Left kidney (tissue), 2 donors: ENCODE data around the gene NOCT. TPM values are rescaled to one million over a fixed set of nuclear protein-coding genes. Genes with fewer than 3 reads are reported as not detected.
A peak's percentile ranks its signal among the peaks of the same experiment; 100 is the strongest.
"Not testable (repeated sequence)": the region's sequence is repeated elsewhere in the genome, so short reads cannot be mapped to it uniquely, and the experiment has no call there.

Experiments used
- DNase-seq: peaks from one replicate; pipeline ENCODE4 v3.0.0-alpha.2; 2013
- polyA plus RNA-seq: library from polyadenylated mRNA; unstranded; fragments of 120-200 nt; gene quantifications from one replicate; pipeline ENCODE4 v1.2.1, GENCODE V29; 2013; ENCODE audit not compliant: insufficient read length

The NOCT gene
- polyA plus RNA-seq, 1 donor, result 8.8 TPM

DNA sequence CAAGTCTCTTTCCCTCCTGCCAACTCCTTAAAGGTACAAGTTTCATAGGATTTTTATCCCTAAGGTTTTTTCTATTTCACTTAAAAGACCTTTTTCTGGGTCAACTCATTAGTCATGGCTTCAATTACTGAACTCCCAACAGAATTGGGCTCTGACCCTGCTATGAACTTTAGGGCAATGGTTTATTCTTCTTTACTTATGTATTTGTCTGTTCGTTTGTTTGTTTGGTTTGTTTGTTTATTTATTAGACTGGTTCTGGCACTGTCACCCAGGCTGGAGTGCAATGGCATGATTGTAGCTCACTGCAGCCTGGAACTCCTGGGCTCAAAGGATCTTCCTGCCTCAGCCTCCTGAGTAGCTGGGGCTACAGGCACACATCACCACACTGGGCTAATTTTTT, 5.9 kb upstream of the NOCT start:
- no peak for DNase-seq

DNA sequence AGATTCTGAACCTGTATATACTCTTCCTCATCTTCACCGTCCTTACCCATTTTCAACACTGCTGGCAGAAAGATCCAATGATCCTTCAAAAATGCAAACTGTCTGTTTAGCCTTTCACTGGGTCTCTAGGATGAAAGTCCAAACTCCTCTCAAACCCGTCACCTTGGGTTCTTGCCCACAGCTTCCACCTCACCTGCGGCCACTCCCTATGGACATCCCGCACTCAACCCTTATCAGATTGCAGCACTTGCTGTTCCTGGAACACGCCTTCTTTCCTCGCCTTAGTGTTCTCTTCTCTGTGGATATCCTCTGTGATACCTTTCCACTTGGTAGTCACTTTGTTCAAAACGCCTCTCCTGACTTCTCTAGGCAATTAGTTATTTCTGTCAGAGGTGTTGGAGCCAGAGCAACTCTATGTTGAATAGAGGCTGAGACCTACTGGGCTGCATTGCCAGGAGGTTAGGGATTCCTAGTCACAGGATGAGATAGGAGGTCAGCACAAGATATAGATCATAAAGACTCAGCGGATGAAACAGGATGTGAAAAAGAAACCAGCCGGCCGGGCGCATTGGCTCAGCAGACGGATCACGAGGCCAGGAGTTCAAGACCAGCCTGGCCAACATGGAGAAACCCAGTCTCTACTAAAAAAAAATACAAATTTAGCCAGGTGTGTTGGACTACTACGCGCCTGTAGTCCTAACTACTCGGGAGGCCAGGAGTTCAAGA, 4.2 kb upstream of the NOCT start:
- no peak for DNase-seq

DNA sequence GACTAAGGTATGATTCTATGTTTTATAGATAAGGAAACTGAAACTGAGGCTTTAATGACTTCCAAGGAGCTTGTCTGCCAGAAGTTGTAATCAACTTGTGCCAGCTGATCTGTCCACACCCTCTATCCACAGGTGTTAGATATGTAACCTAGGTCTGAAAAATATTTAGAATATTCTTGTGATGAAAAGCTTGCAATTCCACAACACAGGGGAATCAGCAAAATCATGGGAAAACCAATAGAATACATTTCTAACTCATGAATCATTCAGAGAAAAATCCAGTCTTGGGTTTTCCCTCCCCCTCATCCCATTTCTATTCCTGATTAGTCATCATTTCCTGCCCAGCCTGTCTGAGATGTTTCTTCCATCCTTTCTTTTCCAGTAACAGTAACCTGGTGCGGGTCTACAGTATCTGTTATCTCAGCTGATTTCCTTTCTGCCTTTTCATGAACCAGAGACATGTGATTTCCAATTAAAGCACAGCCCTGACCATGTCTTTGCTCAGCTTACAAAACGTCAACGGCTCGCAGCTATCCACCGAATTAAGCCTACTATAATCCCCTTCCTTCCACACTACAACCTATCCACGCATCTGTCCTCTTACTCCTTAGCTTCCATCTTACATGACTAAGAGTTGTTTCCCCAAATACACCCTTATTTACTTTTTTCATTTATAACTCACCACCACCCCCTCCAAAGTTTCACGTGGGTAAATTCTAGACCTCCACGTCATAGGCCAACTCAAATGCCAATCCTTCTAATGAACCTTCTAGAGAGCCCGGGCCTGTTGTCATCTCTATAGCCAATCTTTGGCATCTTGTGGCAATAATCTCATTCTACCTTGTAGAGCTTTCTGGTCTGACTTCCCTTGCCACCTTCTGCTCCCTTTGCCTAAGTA, 961 bp upstream of the NOCT start:
- DNase-seq, result no peak

DNA sequence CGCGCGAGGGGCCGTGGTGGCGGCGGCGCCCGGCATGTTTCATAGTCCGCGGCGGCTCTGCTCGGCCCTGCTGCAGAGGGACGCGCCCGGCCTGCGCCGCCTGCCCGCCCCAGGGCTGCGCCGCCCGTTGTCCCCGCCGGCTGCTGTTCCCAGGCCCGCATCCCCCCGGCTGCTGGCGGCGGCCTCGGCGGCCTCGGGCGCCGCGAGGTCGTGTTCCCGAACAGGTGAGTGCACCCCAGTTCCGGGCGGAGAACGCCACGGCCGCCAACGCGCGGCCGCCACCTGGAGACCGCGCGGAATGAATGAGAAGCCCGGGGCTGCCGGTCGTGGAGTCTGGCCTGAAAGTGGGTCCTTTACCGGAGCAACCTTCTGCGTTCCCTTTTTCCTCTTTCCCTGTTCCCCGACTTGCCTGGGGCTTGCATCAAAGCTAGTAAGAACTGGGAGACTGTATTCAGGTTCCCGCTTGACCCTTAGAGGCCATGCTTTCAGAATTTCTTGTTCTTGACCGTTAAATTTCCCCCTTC, 429 bp downstream of the NOCT start:
- peak; percentile 45 for DNase-seq

DNA sequence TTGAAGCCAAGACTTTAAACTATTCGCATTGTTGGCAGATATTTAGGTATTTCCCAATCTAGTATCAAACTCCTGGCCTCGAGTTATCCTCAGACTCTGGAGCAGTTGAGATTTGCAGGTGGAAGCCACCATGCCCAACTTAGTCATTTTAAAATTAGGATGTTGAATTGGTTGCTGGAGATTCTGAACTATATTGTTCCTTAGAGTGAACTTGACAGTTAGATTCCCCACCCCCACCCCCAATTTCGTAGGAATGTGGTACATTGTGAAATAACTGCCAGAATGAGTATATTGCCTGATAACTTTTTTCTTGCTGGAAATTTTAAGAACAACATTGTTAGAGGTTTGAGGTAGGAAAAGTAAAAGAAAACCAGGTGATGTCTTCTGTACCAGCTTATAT, 2.3 kb downstream of the NOCT start:
- no peak for DNase-seq

DNA sequence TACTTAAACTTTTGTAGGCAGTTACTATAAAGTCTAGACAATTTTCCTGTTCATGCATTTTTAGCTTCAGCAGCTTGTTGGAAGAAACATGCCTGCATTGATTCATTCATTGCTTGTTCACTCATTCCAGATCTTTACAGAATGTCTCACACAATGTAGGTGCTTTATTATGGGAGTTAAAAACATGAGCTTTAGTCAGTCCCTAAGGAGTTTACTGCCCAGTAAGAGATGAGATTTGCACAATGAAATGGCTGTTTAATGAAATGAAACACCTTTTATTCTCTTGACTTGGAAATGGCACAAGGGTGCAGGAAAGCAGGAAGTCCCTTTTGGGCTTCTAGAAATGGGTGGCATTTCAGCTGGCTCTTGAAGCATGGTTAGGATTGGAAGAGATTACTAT, 2.9 kb downstream of the NOCT start:
- no peak for DNase-seq

DNA sequence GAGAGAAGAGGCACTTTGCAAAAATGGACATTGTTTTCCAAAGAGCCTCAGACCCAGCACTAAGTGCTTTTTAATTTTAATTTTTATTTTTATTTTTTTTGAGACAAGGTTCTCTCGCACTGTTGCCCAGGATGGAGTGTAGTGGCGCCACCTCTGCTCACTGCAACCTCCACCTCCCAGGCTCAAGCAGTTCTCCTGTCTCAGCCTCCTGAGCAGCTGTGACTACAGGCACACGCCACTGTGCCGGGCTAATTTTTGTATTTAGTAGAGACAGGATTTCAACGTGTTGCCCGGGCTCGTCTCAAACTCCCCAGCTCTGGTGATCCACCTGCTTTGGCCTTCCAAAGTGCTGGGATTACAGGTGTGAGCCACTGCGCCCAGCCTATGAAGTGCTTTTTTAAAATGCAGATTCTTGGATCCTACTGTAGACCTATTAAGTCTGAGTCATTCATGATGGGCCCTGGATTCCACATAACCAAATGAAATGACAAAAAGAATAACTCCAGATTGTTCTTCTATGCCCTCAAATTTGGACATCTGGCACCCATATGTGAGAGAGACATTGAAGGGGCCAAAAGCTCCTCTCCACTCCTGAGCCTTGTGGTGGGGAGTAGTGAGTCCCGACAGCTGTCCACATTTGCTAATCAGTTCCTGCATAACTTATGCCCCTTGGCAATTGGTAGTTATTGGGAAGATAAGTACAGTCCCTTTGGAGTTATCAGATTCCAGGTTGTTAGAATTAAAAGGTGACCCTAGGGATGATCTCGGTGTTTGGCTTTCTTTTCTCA, 3.6 kb downstream of the NOCT start:
- no peak for DNase-seq

DNA sequence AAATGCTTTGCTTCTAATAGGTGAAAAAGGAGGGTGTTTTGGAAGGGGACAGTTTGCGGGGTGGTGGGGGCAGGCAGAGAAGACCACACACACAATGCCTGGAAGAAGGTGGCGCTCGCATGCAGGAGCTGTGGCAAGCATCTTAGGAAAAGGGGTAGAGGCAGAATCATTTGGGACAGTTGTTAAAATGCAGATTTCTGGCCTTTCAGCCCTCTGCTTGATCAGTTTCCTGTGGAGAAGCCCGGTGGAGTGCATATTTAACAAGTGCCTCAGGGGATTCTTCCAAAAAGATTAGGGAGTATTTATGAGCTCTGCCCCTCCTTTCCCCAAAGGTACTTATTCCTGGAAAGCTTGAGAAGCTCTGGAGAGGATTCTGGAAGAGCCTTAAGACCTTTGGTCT, 4.8 kb downstream of the NOCT start:
- no peak for DNase-seq

DNA sequence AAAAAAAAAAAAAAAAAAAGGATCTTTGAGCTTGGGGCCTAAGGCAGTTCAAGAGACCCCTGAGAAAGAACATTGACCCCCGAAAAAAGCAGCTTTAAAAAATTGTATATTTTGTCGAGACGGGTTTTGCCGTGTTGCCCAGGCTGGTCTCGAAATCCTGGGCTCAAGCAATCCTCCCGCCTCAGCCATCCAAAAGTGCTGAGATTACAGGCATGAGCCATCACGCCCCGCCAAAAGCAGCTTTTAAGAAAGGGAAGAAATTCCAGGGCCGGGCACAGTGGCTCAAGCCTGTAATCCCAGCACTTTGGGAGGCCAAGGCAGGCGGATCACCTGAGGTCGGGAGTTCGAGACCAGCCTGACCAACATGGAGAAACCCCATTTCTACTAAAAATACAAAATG, 5.5 kb downstream of the NOCT start:
- not testable (repeated sequence) for DNase-seq

DNA sequence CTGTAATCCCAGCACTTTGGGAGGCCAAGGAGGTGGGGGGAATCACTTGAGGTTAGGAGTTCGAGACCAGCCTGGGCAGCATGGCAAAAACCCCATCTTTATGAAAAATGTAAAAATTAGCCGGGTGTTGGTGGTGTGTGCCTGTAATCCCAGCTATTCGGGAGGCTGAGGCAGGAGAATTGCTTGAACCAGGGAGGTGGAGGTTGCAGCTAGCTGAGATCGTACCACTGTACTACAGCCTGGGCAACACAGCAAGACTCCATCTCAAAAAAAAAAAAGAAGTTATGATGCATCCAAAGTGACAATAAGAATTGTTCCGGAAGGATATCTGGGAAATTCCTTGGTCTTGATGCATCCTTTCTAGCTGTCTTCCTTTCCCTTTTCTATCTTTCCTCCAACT, 7.3 kb downstream of the NOCT start:
- DNase-seq, result no peak

DNA sequence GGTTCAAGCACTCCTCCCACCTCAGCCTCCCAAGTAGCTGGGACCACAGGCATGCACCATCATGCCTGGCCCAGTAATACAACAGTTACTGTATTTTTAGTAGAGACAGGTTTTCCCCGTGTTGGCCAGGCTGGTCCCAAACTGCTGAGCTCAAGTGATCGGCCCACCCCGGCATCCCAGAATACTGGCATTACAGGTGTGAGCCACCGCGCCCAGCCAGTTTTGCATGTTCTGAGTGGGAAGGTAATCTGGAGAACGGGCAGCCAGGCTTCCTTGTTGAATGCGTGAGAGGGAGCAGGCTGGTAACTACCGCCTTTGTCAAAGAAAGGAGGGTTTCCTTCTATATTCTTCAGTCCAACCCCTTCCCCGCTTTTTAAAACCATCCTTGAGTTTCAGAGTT, 9.1 kb downstream of the NOCT start:
- no peak for DNase-seq

DNA sequence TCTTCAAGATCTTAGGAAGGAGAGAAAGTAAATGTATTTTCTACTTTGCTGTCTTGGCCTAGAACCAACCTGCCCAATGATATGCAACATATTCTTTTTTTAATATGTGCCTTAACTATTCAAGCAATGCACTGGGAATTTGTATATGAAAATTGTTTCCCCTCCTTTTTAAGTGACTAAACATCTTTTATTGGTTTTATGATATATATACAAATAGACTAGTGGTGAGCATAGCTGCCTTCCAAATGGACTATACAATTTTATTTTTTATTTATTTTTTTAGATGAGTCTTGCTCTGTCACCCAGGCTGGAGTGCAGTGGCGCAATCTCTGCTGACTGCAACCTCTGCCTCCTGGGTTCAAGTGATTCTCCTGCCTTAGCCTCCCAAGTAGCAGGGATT, 10.3 kb downstream of the NOCT start:
- DNase-seq, result no peak

DNA sequence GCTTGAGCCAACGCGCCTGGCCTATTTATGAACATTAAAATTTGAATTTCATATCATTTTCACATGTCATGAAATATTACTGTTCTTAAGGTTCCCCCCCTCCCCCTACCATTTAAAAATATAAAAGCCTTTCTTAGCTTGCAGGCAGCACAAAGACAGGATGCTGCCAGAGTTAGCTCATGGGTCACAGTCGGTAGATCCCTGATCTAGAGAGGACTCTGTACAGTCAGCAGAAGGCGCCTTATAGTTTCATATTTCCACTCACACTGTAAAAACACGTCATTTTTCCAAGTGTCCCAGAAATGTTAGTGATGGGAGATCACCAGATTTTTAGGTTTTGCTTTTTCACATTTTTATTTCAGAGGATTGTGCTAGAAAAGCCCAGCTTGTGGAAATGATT, 12.2 kb downstream of the NOCT start:
- DNase-seq, result no peak

DNA sequence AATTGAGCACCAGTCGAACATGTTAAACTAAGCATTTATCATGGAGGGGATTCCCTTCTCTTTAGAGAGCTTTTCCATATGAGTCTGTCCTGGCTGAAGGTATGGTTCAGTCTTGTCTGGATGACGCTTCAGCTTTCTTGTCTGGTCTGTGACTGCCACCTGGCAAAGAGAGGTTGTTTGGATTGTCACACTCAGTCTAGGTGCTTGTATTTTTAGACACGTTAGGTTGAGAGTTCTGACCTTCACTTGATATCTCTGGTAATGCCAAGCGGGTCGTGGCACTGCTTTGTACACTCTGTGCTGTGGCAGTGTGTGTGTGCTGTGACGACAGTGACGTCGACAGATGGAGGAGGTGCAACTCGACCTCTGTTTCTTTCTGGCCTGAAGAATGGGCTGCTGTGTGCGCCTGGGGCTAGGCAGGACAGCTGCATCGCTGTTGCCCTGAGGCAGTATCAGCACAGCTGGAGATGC, 12.6 kb downstream of the NOCT start:
- DNase-seq, result no peak

DNA sequence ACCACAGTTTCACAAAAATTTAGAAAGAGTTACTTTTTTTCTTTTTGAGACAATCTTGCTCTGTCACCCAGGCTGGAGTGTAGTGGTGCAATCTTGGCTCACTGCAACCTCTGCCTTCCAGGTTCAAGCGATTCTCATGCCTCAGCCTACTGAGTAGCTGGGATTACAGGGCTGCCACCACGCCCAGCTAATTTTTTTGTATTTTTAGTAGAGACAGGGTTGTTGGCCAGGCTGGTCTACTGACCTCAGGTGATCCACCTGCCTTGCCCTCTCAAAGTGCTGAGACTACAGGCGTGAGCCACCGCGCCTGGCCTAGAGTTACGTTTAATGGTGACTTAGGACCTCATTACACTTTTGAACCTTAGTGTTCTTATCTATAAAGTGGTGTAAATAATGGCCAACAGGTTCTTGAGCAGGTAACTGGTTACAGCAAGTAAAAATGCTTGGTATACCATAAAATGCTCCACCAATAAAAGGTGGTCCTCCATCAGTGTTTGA, 14.3 kb downstream of the NOCT start:
- not testable (repeated sequence) for DNase-seq

DNA sequence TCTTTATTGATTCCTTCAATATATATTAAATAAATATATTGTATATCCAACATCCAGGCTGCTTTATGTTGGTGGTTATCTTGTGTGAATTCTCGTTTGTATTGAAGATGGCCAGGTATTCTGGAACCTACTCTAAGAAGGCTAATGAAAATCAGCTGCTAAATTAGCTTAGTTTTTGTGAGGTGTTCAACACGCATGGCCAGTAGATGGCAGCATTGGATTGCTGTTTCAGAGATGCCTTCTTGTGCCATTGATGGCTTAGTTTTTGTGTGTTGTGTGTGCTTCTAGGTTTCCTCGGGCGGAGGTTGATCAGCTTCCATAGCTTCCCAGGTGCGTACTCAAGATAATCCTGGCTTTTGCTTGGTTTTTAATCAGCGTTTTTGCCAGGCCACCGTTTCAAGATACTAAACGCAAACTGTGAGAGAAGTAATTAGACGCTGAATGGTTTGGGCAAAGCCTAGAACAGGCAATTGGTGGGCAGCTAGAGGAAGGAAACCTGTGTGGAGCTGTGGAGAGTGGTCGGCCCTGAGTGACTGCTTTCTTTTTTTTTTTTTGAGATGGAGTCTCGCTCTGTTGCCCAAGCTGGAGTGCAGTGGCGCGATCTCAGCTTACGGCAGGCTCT, 15.1 kb downstream of the NOCT start:
- DNase-seq, result peak; percentile 88

DNA sequence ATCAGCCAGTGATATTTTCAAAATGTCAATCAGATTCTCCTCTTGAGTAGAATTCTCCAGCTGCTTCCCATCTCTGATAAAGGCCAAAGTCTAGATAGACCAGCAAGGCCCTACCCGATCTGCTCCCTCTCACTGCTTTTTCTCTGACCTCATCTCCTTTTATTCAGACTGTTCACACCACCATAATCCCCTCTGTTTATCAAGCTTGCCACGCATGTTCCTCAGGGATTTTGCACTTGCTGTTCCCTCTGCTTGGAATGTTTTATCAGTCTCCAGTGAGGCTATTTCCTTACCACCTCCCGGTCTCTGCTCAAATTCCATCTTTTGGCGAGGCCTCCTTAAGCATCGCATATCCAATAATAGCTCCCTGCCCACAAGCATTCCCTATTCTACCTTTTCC, 20.1 kb downstream of the NOCT start:
- DNase-seq, result no peak

DNA sequence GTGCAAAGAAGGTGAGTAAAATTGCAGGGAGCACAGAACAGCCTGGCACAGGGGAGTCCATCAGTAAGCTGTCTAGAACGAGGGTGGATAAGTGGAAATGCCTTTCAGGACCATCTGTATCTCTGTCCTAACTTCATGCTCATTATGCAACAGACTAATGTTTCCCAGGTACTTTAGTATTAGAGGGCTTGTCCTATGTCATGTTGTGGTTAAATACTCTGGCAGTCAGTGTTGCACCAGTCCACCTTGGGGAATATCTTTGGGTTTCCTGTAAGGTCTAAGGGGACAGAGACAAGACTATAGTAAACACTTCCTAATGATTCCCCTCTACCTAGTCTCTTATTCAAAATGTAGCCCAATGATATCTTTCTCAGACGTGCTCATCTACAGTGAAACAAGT, 21.3 kb downstream of the NOCT start:
- no peak for DNase-seq

DNA sequence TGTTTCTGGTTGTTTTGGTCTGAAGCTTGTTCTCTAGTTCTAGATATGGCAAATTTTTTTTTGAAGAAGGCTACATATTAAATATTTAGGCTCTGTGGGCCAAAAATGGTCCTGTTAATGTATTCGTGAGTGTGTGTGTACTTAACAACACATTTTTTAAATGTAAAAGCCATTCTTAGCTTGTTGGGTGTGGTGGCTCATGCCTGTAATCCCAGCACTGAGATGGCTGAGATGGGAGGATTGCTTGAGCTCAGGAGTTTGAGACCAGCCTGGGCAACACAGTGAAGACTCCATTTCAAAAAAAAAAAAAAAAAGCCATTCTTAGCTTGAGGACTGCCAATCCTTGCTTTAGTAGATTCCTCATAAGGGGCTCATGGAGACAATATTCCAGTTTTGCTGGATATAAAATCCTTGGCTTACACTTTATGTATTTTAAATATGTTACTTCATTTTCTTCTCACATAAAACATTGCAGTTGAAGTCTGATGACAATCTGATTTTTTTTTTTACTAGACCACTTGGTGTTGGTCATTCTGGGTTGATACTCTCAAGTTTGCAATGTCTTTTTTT, 23.4 kb downstream of the NOCT start:
- DNase-seq, result no peak

DNA sequence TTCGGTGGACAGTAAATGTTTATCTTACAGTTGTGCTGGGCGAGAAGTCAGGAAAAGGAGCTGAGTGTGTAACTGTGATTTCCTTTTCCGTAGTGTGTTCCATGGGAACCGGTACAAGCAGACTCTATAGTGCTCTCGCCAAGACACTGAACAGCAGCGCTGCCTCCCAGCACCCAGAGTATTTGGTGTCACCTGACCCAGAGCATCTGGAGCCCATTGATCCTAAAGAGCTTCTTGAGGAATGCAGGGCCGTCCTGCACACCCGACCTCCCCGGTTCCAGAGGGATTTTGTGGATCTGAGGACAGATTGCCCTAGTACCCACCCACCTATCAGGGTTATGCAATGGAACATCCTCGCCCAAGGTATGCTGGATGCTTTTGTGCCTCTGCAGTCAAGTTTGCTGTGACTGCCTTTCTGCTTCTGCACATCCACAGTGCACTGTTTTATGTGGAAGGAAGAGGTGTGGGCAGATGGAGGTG, 27.4 kb downstream of the NOCT start:
- no peak for DNase-seq

DNA sequence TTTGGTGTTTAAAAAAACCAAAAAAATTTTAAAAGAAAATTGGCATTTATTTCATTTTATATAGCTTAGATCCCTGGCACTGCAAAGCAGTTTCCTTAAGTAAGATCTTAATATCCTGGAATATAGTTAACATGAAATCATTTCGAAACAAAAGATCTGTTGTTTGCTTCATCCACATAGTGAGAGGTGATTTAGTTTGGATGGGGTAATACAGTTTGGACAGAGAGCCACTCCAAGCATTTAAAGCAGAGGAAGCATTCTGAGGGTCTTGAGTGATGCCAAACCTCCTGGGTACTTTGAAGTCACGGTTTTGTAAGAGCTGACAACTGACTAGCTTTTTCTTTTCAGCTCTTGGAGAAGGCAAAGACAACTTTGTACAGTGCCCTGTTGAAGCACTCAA, 28.7 kb downstream of the NOCT start:
- DNase-seq, result no peak
